CD14-positive monocyte (primary cell): ENCODE data around the gene ACKR3. TPM values are rescaled to one million over a fixed set of nuclear protein-coding genes. Genes with fewer than 3 reads are reported as not detected.

ENCODE experiments used
- DNase-seq, 3 donors: peaks; one replicate each; pipeline ENCODE4 v3.0.0-alpha.2; 2011 to 2022
- H2AFZ ChIP-seq: 2 replicates; pipeline ENCODE4 v1.6.0; 2012; ENCODE audit warnings: mild to moderate bottlenecking, low read depth, low read length, inconsistent platforms; ENCODE audit not compliant: insufficient read depth, poor library complexity, severe bottlenecking
- H3K27ac ChIP-seq, 2 donors: 1 replicate in 1 of 2; 2 replicates in 1 of 2; pipeline ENCODE4 v1.5.1; 2012 to 2013; ENCODE audit warnings: low read length in 2 of 2, control low read depth in 1 of 2, inconsistent platforms in 1 of 2, low read depth in 1 of 2, mild to moderate bottlenecking in 1 of 2
- H3K27me3 ChIP-seq, 2 donors: one replicate each; pipeline versions ENCODE4 v1.6.0 to v1.6.1; 2011 to 2013; ENCODE audit warnings: low read length in 2 of 2; ENCODE audit not compliant: control insufficient read depth in 2 of 2, insufficient read depth in 2 of 2
- H3K36me3 ChIP-seq, 2 donors: replicated peaks in 1 of 2; 1 replicate in 1 of 2; 2 replicates in 1 of 2; pipeline versions ENCODE4 v1.5.1 to v1.6.1; 2012 to 2013; ENCODE audit warnings: low read length in 2 of 2, control low read depth in 1 of 2, inconsistent platforms in 1 of 2, mild to moderate bottlenecking in 1 of 2; ENCODE audit not compliant: insufficient read depth in 2 of 2, control insufficient read depth in 1 of 2
- H3K4me1 ChIP-seq, 2 donors: 1 replicate in 1 of 2; 2 replicates in 1 of 2; pipeline versions ENCODE4 v1.5.1 to v1.6.1; 2012 to 2013; ENCODE audit warnings: low read length in 2 of 2, control low read depth in 1 of 2, inconsistent platforms in 1 of 2, mild to moderate bottlenecking in 1 of 2, moderate library complexity in 1 of 2; ENCODE audit not compliant: insufficient read depth in 2 of 2, control insufficient read depth in 1 of 2
- H3K4me2 ChIP-seq: replicated peaks from 2 replicates; pipeline ENCODE3; 2012; ENCODE audit warnings: low read length, moderate library complexity, mild to moderate bottlenecking; ENCODE audit not compliant: poor library complexity, severe bottlenecking; ENCODE audit errors: extremely low read depth
- H3K4me3 ChIP-seq, 3 experiments: fragments of 200-600 bp in 1 of 3; sonication (generic) in 1 of 3; replicated peaks in 1 of 3; 1 replicate in 2 of 3; 2 replicates in 1 of 3; pipeline ENCODE4 v1.5.1; 2011 to 2013; ENCODE audit warnings: low read length in 3 of 3, mild to moderate bottlenecking in 3 of 3, control low read depth in 2 of 3, low read depth in 2 of 3, inconsistent platforms in 1 of 3, moderate library complexity in 1 of 3
- H3K79me2 ChIP-seq: 2 replicates; pipeline ENCODE4 v1.6.0; 2012; ENCODE audit warnings: mild to moderate bottlenecking, control low read depth, inconsistent platforms, low read length, moderate library complexity; ENCODE audit not compliant: insufficient read depth
- H3K9ac ChIP-seq: 2 replicates; pipeline ENCODE4 v1.6.0; 2017; ENCODE audit warnings: low read length, mild to moderate bottlenecking; ENCODE audit not compliant: insufficient read depth, poor library complexity, severe bottlenecking
- H3K9me3 ChIP-seq, 2 donors: replicated peaks in 1 of 2; 1 replicate in 1 of 2; 2 replicates in 1 of 2; pipeline versions ENCODE4 v1.5.1 to v1.6.1; 2012 to 2013; ENCODE audit warnings: low read length in 2 of 2, control low read depth in 1 of 2; ENCODE audit not compliant: control insufficient read depth in 1 of 2, insufficient read depth in 1 of 2
- H4K20me1 ChIP-seq: 2 replicates; pipeline ENCODE4 v1.6.0; 2012; ENCODE audit warnings: mild to moderate bottlenecking, low read length, control low read depth, moderate library complexity; ENCODE audit not compliant: insufficient read depth
- H3K27ac Mint-ChIP-seq, 7 donors: one replicate each; pipeline ENCODE4 v1.8.0; 2020; ENCODE audit warnings: mild to moderate bottlenecking in 7 of 7, mixed read lengths in 7 of 7, moderate library complexity in 6 of 7, inconsistent platforms in 2 of 7
- H3K27me3 Mint-ChIP-seq, 3 donors: one replicate each; pipeline ENCODE4 v1.8.0; 2021 to 2022; ENCODE audit warnings: low read depth in 3 of 3, mild to moderate bottlenecking in 3 of 3, mixed read lengths in 3 of 3, moderate library complexity in 3 of 3, inconsistent platforms in 1 of 3
- H3K36me3 Mint-ChIP-seq, 2 donors: one replicate each; pipeline ENCODE4 v1.8.0; 2020; ENCODE audit warnings: mixed read lengths in 2 of 2, inconsistent platforms in 1 of 2, mild to moderate bottlenecking in 1 of 2
- H3K4me1 Mint-ChIP-seq: one replicate; pipeline ENCODE4 v1.8.0; 2020; ENCODE audit warnings: mild to moderate bottlenecking, mixed read lengths
- H3K4me3 Mint-ChIP-seq, 2 donors: one replicate each; pipeline ENCODE4 v1.8.0; 2020; ENCODE audit warnings: mild to moderate bottlenecking in 2 of 2, mixed read lengths in 2 of 2, moderate library complexity in 1 of 2
- H3K9me3 Mint-ChIP-seq, 7 donors: one replicate each; pipeline ENCODE4 v1.8.0; 2020 to 2022; ENCODE audit warnings: mixed read lengths in 7 of 7, mild to moderate bottlenecking in 6 of 7, moderate library complexity in 6 of 7, inconsistent platforms in 2 of 7
- WGBS: methylation state at CpG from one replicate; pipeline ENCODE4 v1.1.5; 2013; ENCODE audit warnings: missing lambda C conversion rate; ENCODE audit not compliant: insufficient coverage; 5-methylcytosine and 5-hydroxymethylcytosine counted together
- intact Hi-C, 2 donors: fragments of 100-400 bp; cut with micrococcal nuclease; formaldehyde crosslinking; loops; one replicate each; pipeline versions ENCODE4 v1.15.0 to v1.15.1; 2023
- polyA plus RNA-seq, 3 donors: library from polyadenylated mRNA; depleted of rRNA in 1 of 3; unstranded in 2 of 3; stranded (reverse) in 1 of 3; fragments of 300-500 nt in 2 of 3; fragments of >200 nt in 1 of 3; fragmentation: Illumina TruSeq in 2 of 3; gene quantifications; 1 replicate in 2 of 3; 2 replicates in 1 of 3; pipeline ENCODE4 v1.2.3, GENCODE V29; 2012 to 2021
- TF ChIP-seq, protein P1 (sequence below): fragments of 200-600 bp; IDR thresholded peaks from one replicate; pipeline ENCODE4 v1.8.0; 2022; ENCODE audit warnings: antibody characterized with exemption, mild to moderate bottlenecking

The ACKR3 gene
- polyA plus RNA-seq, 3 donors: 0.41 to 13.3 (median 0.79) TPM

DNA sequence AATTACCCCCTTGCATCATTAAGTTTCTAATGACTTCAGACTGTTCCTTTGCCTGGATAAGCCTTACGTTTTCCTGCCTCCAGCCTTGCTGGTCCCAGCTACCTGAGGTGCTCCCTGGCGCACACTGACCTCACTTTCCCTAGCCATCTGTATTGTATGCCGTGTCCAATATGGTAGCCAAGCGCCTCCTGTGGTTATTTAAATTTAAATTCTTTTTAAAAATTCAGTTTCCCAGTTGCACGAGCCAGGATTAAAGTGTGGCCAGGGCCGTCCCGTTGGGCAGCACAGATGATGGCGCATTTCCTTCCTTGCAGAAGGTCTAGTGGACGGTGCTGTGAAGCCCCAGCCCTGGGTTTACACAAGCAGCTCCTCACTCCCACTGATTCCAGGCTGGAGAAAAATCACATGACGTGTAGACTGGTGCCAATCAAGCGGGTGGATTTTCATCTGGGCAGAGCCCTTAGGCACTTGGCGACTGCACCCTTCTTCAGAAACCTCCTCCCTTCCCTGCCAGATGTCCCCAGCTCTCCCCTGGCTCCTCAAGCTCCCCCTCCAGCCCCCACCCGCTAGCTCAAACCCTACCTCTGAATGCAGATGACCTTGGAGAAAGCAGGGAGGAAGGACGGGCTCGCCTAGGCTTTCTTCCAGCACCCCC, 33.9 kb downstream of the ACKR3 start:
- TF ChIP-seq, protein P1, sequence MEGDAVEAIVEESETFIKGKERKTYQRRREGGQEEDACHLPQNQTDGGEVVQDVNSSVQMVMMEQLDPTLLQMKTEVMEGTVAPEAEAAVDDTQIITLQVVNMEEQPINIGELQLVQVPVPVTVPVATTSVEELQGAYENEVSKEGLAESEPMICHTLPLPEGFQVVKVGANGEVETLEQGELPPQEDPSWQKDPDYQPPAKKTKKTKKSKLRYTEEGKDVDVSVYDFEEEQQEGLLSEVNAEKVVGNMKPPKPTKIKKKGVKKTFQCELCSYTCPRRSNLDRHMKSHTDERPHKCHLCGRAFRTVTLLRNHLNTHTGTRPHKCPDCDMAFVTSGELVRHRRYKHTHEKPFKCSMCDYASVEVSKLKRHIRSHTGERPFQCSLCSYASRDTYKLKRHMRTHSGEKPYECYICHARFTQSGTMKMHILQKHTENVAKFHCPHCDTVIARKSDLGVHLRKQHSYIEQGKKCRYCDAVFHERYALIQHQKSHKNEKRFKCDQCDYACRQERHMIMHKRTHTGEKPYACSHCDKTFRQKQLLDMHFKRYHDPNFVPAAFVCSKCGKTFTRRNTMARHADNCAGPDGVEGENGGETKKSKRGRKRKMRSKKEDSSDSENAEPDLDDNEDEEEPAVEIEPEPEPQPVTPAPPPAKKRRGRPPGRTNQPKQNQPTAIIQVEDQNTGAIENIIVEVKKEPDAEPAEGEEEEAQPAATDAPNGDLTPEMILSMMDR: no peak
- no peak overlapping the region for H2AFZ ChIP-seq
- H3K27ac ChIP-seq: no peak overlapping the region
- Mint-ChIP-seq H3K27me3 (peaks cover 12 to 40% (median 40%) of the 10 kb centered on the region in 3 donors), H3K4me1 (peaks cover 17% of the 10 kb centered on the region), H3K36me3 (no peaks in the 10 kb centered on the region), H3K4me3 (peak overlapping the region in 1 of 2 donors; percentile 12), H3K27ac (no peak overlapping the region), H3K9me3 (peaks cover 0 to 4% (median 0%) of the 10 kb centered on the region in 7 donors)
- intact Hi-C loops: no loop called here
- H3K9me3 ChIP-seq: no peaks in the 10 kb centered on the region
- H3K4me3 ChIP-seq: no peak overlapping the region
- no peaks in the 10 kb centered on the region for H3K36me3 ChIP-seq
- no peak overlapping the region for H3K4me2 ChIP-seq
- peaks cover 12 to 18% of the 10 kb centered on the region in 2 donors for H3K4me1 ChIP-seq
- peaks cover 0 to 10% of the 10 kb centered on the region in 2 donors for H3K27me3 ChIP-seq
- H3K9ac ChIP-seq: no peak overlapping the region
- 91% methylated on average over 10 of the region's 15 CpGs for WGBS
- H4K20me1 ChIP-seq: no peaks in the 10 kb centered on the region
- DNase-seq: no peak
- H3K79me2 ChIP-seq: no peaks in the 10 kb centered on the region

DNA sequence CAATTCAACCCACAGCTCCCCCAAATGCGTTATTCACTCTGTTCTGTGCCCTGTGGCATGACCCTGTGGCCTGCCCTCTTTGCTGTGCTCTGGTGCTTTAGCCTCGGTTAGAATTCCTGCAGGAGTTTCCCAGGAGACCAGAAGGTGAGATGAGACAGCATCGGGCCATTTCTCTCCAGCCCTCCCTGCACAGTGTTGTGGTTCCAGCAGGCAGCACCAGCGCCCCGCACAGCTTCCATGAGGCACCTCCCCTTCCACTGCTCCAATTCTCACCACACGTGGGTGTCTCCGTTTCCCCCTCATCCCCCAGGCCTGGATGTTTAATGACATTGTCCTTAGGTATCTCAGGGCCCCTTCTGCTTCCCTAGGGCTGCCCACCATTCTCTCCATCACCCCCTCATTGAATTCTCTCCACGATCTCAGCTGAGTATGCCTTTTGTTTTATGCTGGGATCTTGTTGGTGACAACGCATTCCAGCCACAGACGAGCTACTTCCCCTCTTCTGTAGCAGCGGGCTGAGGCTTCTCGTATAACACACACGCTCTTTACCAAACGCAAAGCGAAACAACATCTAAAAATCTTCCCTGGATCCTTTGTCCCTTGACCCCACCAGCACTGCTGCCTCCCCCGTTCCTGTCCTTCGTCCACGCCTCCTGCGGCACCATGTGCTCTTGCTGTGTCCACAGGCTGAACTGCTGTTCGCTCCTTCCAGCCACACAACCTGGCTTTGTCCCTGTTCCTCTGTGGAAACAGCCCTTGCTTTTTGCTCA, 35.1 kb downstream of the ACKR3 start:
- TF ChIP-seq, protein P1: no peak
- no peak overlapping the region for H3K9ac ChIP-seq
- peaks cover 0 to 10% of the 10 kb centered on the region in 2 donors for H3K27me3 ChIP-seq
- Mint-ChIP-seq H3K4me1 (peaks cover 17% of the 10 kb centered on the region), H3K9me3 (peaks cover 0 to 4% (median 0%) of the 10 kb centered on the region in 7 donors), H3K27me3 (peaks cover 15 to 40% (median 37%) of the 10 kb centered on the region in 3 donors), H3K4me3 (peak overlapping the region; percentile 66 to 87), H3K27ac (peak overlapping the region in 2 of 7 donors; percentile 1 to 39), H3K36me3 (no peaks in the 10 kb centered on the region)
- intact Hi-C loops: no loop called here
- H3K4me1 ChIP-seq: peaks cover 12 to 18% of the 10 kb centered on the region in 2 donors
- H3K36me3 ChIP-seq: no peaks in the 10 kb centered on the region
- WGBS: 36% methylated on average over 19 of the region's 20 CpGs
- no peaks in the 10 kb centered on the region for H4K20me1 ChIP-seq
- no peaks in the 10 kb centered on the region for H3K9me3 ChIP-seq
- peak overlapping the region in 1 of 3 experiments; percentile 46 for H3K4me3 ChIP-seq
- peak in 2 of 3 donors; percentile 5 to 8 for DNase-seq
- no peak overlapping the region for H3K27ac ChIP-seq
- peak overlapping the region; percentile 55 for H2AFZ ChIP-seq
- peak overlapping the region; percentile 48 for H3K4me2 ChIP-seq
- no peaks in the 10 kb centered on the region for H3K79me2 ChIP-seq
